K562 (cell line): ENCODE data around the gene THAP2. TPM values are rescaled to one million over a fixed set of nuclear protein-coding genes. Genes with fewer than 3 reads are reported as not detected.

Experiments used
- BCLAF1 ChIP-seq, 2 experiments: fragments of 450-650 bp in 1 of 2; IDR thresholded peaks; 2 replicates each; pipeline ENCODE4 v1.6.1; 2011 to 2017; ENCODE audit warnings: low read depth in 2 of 2, antibody characterized with exemption in 1 of 2, borderline replicate concordance in 1 of 2, low read length in 1 of 2, mild to moderate bottlenecking in 1 of 2, mixed read lengths in 1 of 2; ENCODE audit not compliant: control insufficient read depth in 1 of 2
- CREB3L1 ChIP-seq: fragments of 450-650 bp; IDR thresholded peaks from 2 replicates; pipeline ENCODE4 v1.6.1; 2014; ENCODE audit warnings: low read depth, mild to moderate bottlenecking, moderate library complexity, borderline replicate concordance
- CTBP1 ChIP-seq: fragments of 450-650 bp; IDR thresholded peaks from 2 replicates; pipeline ENCODE4 v1.6.1; 2016; ENCODE audit warnings: borderline replicate concordance
- DACH1 ChIP-seq: fragments of 450-650 bp; IDR thresholded peaks from 2 replicates; pipeline ENCODE4 v1.6.1; 2018; ENCODE audit not compliant: partially characterized antibody
- ETS2 ChIP-seq: IDR thresholded peaks from 2 replicates; pipeline ENCODE4 v1.6.1; 2016; ENCODE audit warnings: borderline replicate concordance, missing genetic modification characterization, mild to moderate bottlenecking, moderate library complexity, missing compliant biosample characterization; ENCODE audit not compliant: poor library complexity, severe bottlenecking
- FOXO4 ChIP-seq: fragments of 450-650 bp; formaldehyde crosslinking; IDR thresholded peaks from 2 replicates; pipeline ENCODE4 v1.4.0; 2020; ENCODE audit warnings: mild to moderate bottlenecking, moderate library complexity
- HLTF ChIP-seq: fragments of 450-650 bp; IDR thresholded peaks from 2 replicates; pipeline ENCODE4 v1.6.1; 2016
- MTA1 ChIP-seq: fragments of 450-650 bp; IDR thresholded peaks from 2 replicates; pipeline ENCODE4 v1.6.1; 2017; ENCODE audit warnings: borderline replicate concordance
- PCBP1 ChIP-seq: fragments of 200-400 bp; formaldehyde crosslinking; IDR thresholded peaks from 2 replicates; pipeline ENCODE4 v1.6.1; 2018; ENCODE audit warnings: mild to moderate bottlenecking, low read depth, low read length; ENCODE audit not compliant: poor library complexity, severe bottlenecking
- PHF8 ChIP-seq: fragments of 200-600 bp; sonication (generic); IDR thresholded peaks from 2 replicates; pipeline ENCODE4 v1.6.1; 2012; ENCODE audit warnings: mixed run types, mild to moderate bottlenecking, inconsistent platforms, low read length, moderate library complexity, borderline replicate concordance
- SNAPC5 ChIP-seq: fragments of 250-450 bp; sonication (Bioruptor Pico); IDR thresholded peaks from 2 replicates; pipeline ENCODE4 v1.8.0; 2021; ENCODE audit warnings: moderate library complexity, mild to moderate bottlenecking, inconsistent platforms
- THAP12 ChIP-seq: fragments of 250-450 bp; sonication (Bioruptor Pico); IDR thresholded peaks from 2 replicates; pipeline ENCODE4 v1.9.0; 2021; ENCODE audit warnings: mild to moderate bottlenecking, inconsistent platforms
- USF2 ChIP-seq: sonication (generic); formaldehyde crosslinking; IDR thresholded peaks from 2 replicates; pipeline ENCODE4 v1.5.0; 2020; ENCODE audit warnings: missing genetic modification reagents
- ZNF143 ChIP-seq: sonication (generic); formaldehyde crosslinking; IDR thresholded peaks from 2 replicates; pipeline ENCODE4 v1.9.0; 2022; ENCODE audit warnings: mild to moderate bottlenecking, missing genetic modification reagents
- ZNF584 ChIP-seq: fragments of 200-800 bp; sonication (Bioruptor generic); IDR thresholded peaks from 2 replicates; pipeline ENCODE4 v1.6.1; 2016; ENCODE audit warnings: low read depth, mild to moderate bottlenecking, missing genetic modification characterization, missing compliant biosample characterization
- ZNF785 ChIP-seq: fragments of 250-450 bp; sonication (Bioruptor Pico); IDR thresholded peaks from 2 replicates; pipeline ENCODE4 v1.4.0; 2020; ENCODE audit warnings: mild to moderate bottlenecking
- polyA plus RNA-seq, 8 experiments: library from polyadenylated mRNA; depleted of rRNA in 4 of 8; stranded (reverse) in 5 of 8; unstranded in 3 of 8; fragments of >200 nt; fragmentation: Nextera tagmentation in 2 of 8; fragmentation: Illumina TruSeq in 1 of 8; extraction: Ambion mirVana in 2 of 8; extraction: Trizol in 1 of 8; gene quantifications; 2 replicates each; pipeline versions ENCODE4 v1.2.1 to v1.2.3, GENCODE V29; 2011 to 2014; ENCODE audit warnings: inconsistent platforms in 1 of 8, missing spikeins in 1 of 8
- total RNA-seq, 7 experiments: library from RNA; depleted of rRNA in 6 of 7; stranded (reverse); fragments of >200 nt in 6 of 7; fragmentation: Illumina TruSeq in 2 of 7; extraction: Trizol in 2 of 7; gene quantifications; 2 replicates each; pipeline versions ENCODE4 v1.2.1 to v1.2.3, GENCODE V29; 2011 to 2021; ENCODE audit warnings: low replicate concordance in 1 of 7

The THAP2 gene
- total and polyA plus RNA-seq, 9 of the 15 experiments (the other 6 are each of a cell fraction or from before 2014, with no cell fraction given), result 1.8 to 18.9 (median 7.3) TPM

GRCh38 chr12:71683633-71684032 is 19.5 kb downstream of the THAP2 start (continued):
- TF ChIP-seq USF2 (CRISPR knock-in tag), result no peak
- no peak for TF ChIP-seq ETS2 (tag)
- no peak for TF ChIP-seq ZNF584
- no peak for TF ChIP-seq SNAPC5 (CRISPR knock-in tag)
- TF ChIP-seq CTBP1, result 0 out of 2 replicates have a peak, but pooled peaks have one; percentile 14
- TF ChIP-seq ZNF143 (CRISPR knock-in tag), result no peak
- no peak for TF ChIP-seq MTA1
- no peak for TF ChIP-seq CREB3L1
- TF ChIP-seq PHF8, result no peak
- no peak for TF ChIP-seq ZNF785 (CRISPR knock-in tag)
- TF ChIP-seq BCLAF1 (IDR thresholded peaks at IDR 0.05; ENCODE audit: borderline replicate concordance in 1 of 2, control insufficient read depth in 1 of 2, low read depth in 2 of 2, low read length in 1 of 2), result no peak
- no peak for TF ChIP-seq HLTF
- no peak for TF ChIP-seq DACH1
- TF ChIP-seq PCBP1, result no peak
- TF ChIP-seq FOXO4 (CRISPR knock-in tag), result no peak
- TF ChIP-seq THAP12 (CRISPR knock-in tag), result no peak
